Measurements from ENCODE around the gene HCFC1R1.

DNA sequence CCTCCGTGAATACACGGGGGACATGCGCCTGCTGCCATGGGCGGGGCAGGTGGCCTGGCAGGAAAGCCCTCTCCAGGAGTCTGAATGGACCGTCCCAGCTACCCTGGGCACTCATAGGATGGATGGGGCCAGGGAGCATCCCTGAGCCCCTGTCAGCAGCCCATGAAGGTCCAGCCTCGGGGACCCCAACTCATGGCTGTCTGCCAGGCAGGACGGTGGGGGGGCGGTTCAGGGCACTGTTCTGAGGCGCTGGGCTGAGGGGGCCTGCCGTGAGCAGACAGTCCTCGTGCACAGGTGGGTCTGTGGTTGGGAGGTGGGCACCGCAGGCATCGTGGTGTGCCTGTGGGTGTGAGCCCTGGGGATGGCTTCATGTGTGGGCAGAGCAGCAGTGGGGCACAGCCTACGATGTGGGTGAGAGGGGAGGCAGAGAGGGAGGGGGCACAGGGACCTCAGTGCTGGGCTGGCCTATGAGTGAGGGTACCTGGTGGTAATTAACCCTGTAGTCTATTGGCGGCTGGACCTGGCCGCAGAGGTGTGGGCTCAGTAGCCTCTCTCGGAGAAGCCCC is 37.0 kb downstream of the HCFC1R1 start:
- TF ChIP-seq, protein P1, sequence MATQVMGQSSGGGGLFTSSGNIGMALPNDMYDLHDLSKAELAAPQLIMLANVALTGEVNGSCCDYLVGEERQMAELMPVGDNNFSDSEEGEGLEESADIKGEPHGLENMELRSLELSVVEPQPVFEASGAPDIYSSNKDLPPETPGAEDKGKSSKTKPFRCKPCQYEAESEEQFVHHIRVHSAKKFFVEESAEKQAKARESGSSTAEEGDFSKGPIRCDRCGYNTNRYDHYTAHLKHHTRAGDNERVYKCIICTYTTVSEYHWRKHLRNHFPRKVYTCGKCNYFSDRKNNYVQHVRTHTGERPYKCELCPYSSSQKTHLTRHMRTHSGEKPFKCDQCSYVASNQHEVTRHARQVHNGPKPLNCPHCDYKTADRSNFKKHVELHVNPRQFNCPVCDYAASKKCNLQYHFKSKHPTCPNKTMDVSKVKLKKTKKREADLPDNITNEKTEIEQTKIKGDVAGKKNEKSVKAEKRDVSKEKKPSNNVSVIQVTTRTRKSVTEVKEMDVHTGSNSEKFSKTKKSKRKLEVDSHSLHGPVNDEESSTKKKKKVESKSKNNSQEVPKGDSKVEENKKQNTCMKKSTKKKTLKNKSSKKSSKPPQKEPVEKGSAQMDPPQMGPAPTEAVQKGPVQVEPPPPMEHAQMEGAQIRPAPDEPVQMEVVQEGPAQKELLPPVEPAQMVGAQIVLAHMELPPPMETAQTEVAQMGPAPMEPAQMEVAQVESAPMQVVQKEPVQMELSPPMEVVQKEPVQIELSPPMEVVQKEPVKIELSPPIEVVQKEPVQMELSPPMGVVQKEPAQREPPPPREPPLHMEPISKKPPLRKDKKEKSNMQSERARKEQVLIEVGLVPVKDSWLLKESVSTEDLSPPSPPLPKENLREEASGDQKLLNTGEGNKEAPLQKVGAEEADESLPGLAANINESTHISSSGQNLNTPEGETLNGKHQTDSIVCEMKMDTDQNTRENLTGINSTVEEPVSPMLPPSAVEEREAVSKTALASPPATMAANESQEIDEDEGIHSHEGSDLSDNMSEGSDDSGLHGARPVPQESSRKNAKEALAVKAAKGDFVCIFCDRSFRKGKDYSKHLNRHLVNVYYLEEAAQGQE (IDR thresholded peaks at IDR 0.05; ENCODE audit: insufficient read depth in 1 of 2, low read depth in 2 of 2, low read length in 2 of 2), result no peak
- TF ChIP-seq POLR2AphosphoS5 (IDR thresholded peaks at IDR 0.05; ENCODE audit: low read depth, low read length) (no peak), FOXP2 (optimal IDR thresholded peaks at IDR 0.05; ENCODE audit: borderline replicate concordance, extremely low read depth, extremely low read length, insufficient read depth) (no peak), TAF1 (IDR thresholded peaks at IDR 0.05; ENCODE audit: borderline replicate concordance, insufficient read depth, low read length) (no peak), SIN3A (IDR thresholded peaks at IDR 0.05; ENCODE audit: borderline replicate concordance, insufficient read depth, low read length) (no peak)
